Measurements from ENCODE around the gene PITX1. TPM values are rescaled to one million over a fixed set of nuclear protein-coding genes. Genes with fewer than 3 reads are reported as not detected.

PITX1 gene
- total and polyA plus RNA-seq, 7 experiments from 2014 or later = 0.17 TPM; not detected in 6

- CTCF ChIA-PET = no interaction called here
- DNase-seq (no peak), ATAC-seq (no peak)
- H3K27ac ChIP-seq (ENCODE audit: low read depth, low read length) = no peak overlapping the region
- Mint-ChIP-seq H3K27ac (no peak overlapping the region), H3K4me1 (peaks cover 0 to 6% (median 0%) of the 10 kb centered on the region in 7 donors), H3K4me3 (no peak overlapping the region), H3K36me3 (no peaks in the 10 kb centered on the region), H3K27me3 (peaks cover 66 to 79% (median 68%) of the 10 kb centered on the region in 5 donors), H3K9me3 (peaks cover 0 to 2% (median 0%) of the 10 kb centered on the region in 11 donors)
- no peak overlapping the region for H3K4me3 ChIP-seq (ENCODE audit: low read length)
- no peaks in the 10 kb centered on the region for H3K4me1 ChIP-seq (ENCODE audit: control insufficient read depth in 2 of 2, insufficient read depth in 2 of 2, low read length in 2 of 2)
- H3K27me3 ChIP-seq (ENCODE audit: control insufficient read depth in 2 of 2, insufficient read depth in 2 of 2, low read length in 2 of 2) = no peaks in the 10 kb centered on the region
- intact Hi-C loops (cut with micrococcal nuclease) = no loop called here
- H3K36me3 ChIP-seq (ENCODE audit: control insufficient read depth in 2 of 3, insufficient read depth in 3 of 3, low read length in 3 of 3) = no peaks in the 10 kb centered on the region
- no peaks in the 10 kb centered on the region for H3K9me3 ChIP-seq (ENCODE audit: control insufficient read depth in 2 of 3, low read length in 3 of 3)
- POLR2A ChIA-PET = no interaction called here
These were observed 17.4 kb upstream of the PITX1 start for GRCh38 chr5:135051399-135051798.

GRCh38 chr5:135050244-135050767, 16.3 kb upstream of the PITX1 start:
- CTCF ChIA-PET = no interaction called here
- Mint-ChIP-seq H3K27ac (no peak overlapping the region), H3K9me3 (peaks cover 0 to 2% (median 0%) of the 10 kb centered on the region in 11 donors), H3K27me3 (peaks cover 68 to 78% (median 71%) of the 10 kb centered on the region in 5 donors), H3K4me1 (peaks cover 0 to 6% (median 0%) of the 10 kb centered on the region in 7 donors), H3K36me3 (no peaks in the 10 kb centered on the region), H3K4me3 (no peak overlapping the region)
- DNase-seq = no peak
- Histone ChIP-seq H3K27ac (ENCODE audit: low read depth, low read length) (no peak overlapping the region), H3K4me1 (ENCODE audit: control insufficient read depth in 2 of 2, insufficient read depth in 2 of 2, low read length in 2 of 2) (no peaks in the 10 kb centered on the region), H3K27me3 (ENCODE audit: control insufficient read depth in 2 of 2, insufficient read depth in 2 of 2, low read length in 2 of 2) (no peaks in the 10 kb centered on the region), H3K36me3 (ENCODE audit: control insufficient read depth in 2 of 3, insufficient read depth in 3 of 3, low read length in 3 of 3) (no peaks in the 10 kb centered on the region), H3K4me3 (ENCODE audit: low read length) (no peak overlapping the region), H3K9me3 (ENCODE audit: control insufficient read depth in 2 of 3, low read length in 3 of 3) (no peaks in the 10 kb centered on the region)
- no peak for ATAC-seq
- POLR2A ChIA-PET = no interaction called here
- intact Hi-C loops (cut with micrococcal nuclease) = no loop called here

GRCh38 chr5:135048930-135049329, 14.9 kb upstream of the PITX1 start:
- H3K27ac Mint-ChIP-seq = no peak overlapping the region
- no peaks in the 10 kb centered on the region for H3K36me3 Mint-ChIP-seq
- no peak overlapping the region for H3K4me3 ChIP-seq (ENCODE audit: low read length)
- no peaks in the 10 kb centered on the region for H3K9me3 ChIP-seq (ENCODE audit: control insufficient read depth in 2 of 3, low read length in 3 of 3)
- H3K27ac ChIP-seq (ENCODE audit: low read depth, low read length) = no peak overlapping the region
- ATAC-seq = no peak
- peaks cover 73 to 86% (median 75%) of the 10 kb centered on the region in 5 donors for H3K27me3 Mint-ChIP-seq
- CTCF ChIA-PET = no interaction called here
- peaks cover 0 to 2% (median 0%) of the 10 kb centered on the region in 11 donors for H3K9me3 Mint-ChIP-seq
- no peaks in the 10 kb centered on the region for H3K36me3 ChIP-seq (ENCODE audit: control insufficient read depth in 2 of 3, insufficient read depth in 3 of 3, low read length in 3 of 3)
- no peak for DNase-seq
- no peaks in the 10 kb centered on the region for H3K4me1 ChIP-seq (ENCODE audit: control insufficient read depth in 2 of 2, insufficient read depth in 2 of 2, low read length in 2 of 2)
- intact Hi-C loops (cut with micrococcal nuclease) = no loop called here
- POLR2A ChIA-PET = no interaction called here
- H3K27me3 ChIP-seq (ENCODE audit: control insufficient read depth in 2 of 2, insufficient read depth in 2 of 2, low read length in 2 of 2) = no peaks in the 10 kb centered on the region
- H3K4me3 Mint-ChIP-seq = no peak overlapping the region
- peaks cover 0 to 6% (median 0%) of the 10 kb centered on the region in 7 donors for H3K4me1 Mint-ChIP-seq

GRCh38 chr5:135048286-135048685, 14.3 kb upstream of the PITX1 start:
- DNase-seq = no peak
- peaks cover 0 to 3% of the 10 kb centered on the region in 2 donors for H3K27me3 ChIP-seq (ENCODE audit: control insufficient read depth in 2 of 2, insufficient read depth in 2 of 2, low read length in 2 of 2)
- no peaks in the 10 kb centered on the region for H3K36me3 Mint-ChIP-seq
- H3K9me3 Mint-ChIP-seq = peaks cover 0 to 2% (median 0%) of the 10 kb centered on the region in 11 donors
- intact Hi-C loops (cut with micrococcal nuclease) = no loop called here
- CTCF ChIA-PET = no interaction called here
- no peaks in the 10 kb centered on the region for H3K4me1 ChIP-seq (ENCODE audit: control insufficient read depth in 2 of 2, insufficient read depth in 2 of 2, low read length in 2 of 2)
- no peak overlapping the region for H3K27ac Mint-ChIP-seq
- H3K9me3 ChIP-seq (ENCODE audit: control insufficient read depth in 2 of 3, low read length in 3 of 3) = no peaks in the 10 kb centered on the region
- peaks cover 0 to 4% (median 0%) of the 10 kb centered on the region in 7 donors for H3K4me1 Mint-ChIP-seq
- H3K27me3 Mint-ChIP-seq = peaks cover 75 to 92% (median 80%) of the 10 kb centered on the region in 5 donors
- H3K4me3 Mint-ChIP-seq = no peak overlapping the region
- no peaks in the 10 kb centered on the region for H3K36me3 ChIP-seq (ENCODE audit: control insufficient read depth in 2 of 3, insufficient read depth in 3 of 3, low read length in 3 of 3)
- ATAC-seq = no peak
- no peak overlapping the region for H3K4me3 ChIP-seq (ENCODE audit: low read length)
- POLR2A ChIA-PET = no interaction called here
- no peak overlapping the region for H3K27ac ChIP-seq (ENCODE audit: low read depth, low read length)

- peaks cover 0 to 7% of the 10 kb centered on the region in 2 donors for H3K27me3 ChIP-seq (ENCODE audit: control insufficient read depth in 2 of 2, insufficient read depth in 2 of 2, low read length in 2 of 2)
- no peak for DNase-seq
- H3K4me1 Mint-ChIP-seq = peaks cover 0 to 4% (median 0%) of the 10 kb centered on the region in 7 donors
- POLR2A ChIA-PET = no interaction called here
- H3K9me3 Mint-ChIP-seq = peaks cover 0 to 2% (median 0%) of the 10 kb centered on the region in 11 donors
- no peak overlapping the region for H3K27ac Mint-ChIP-seq
- no peak for ATAC-seq
- H3K36me3 Mint-ChIP-seq = no peaks in the 10 kb centered on the region
- H3K27ac ChIP-seq (ENCODE audit: low read depth, low read length) = no peak overlapping the region
- H3K4me3 ChIP-seq (ENCODE audit: low read length) = no peak overlapping the region
- peaks cover 77 to 92% (median 80%) of the 10 kb centered on the region in 5 donors for H3K27me3 Mint-ChIP-seq
- H3K36me3 ChIP-seq (ENCODE audit: control insufficient read depth in 2 of 3, insufficient read depth in 3 of 3, low read length in 3 of 3) = no peaks in the 10 kb centered on the region
- intact Hi-C loops (cut with micrococcal nuclease) = no loop called here
- H3K4me1 ChIP-seq (ENCODE audit: control insufficient read depth in 2 of 2, insufficient read depth in 2 of 2, low read length in 2 of 2) = no peaks in the 10 kb centered on the region
- CTCF ChIA-PET = no interaction called here
- H3K4me3 Mint-ChIP-seq = no peak overlapping the region
- no peaks in the 10 kb centered on the region for H3K9me3 ChIP-seq (ENCODE audit: control insufficient read depth in 2 of 3, low read length in 3 of 3)
These were observed 13.3 kb upstream of the PITX1 start for GRCh38 chr5:135047347-135047695.

GRCh38 chr5:135046661-135047346, 12.8 kb upstream of the PITX1 start:
- Mint-ChIP-seq H3K9me3 (peaks cover 0 to 2% (median 0%) of the 10 kb centered on the region in 11 donors), H3K4me3 (no peak overlapping the region), H3K4me1 (peaks cover 0 to 4% (median 0%) of the 10 kb centered on the region in 7 donors), H3K27ac (no peak overlapping the region), H3K36me3 (no peaks in the 10 kb centered on the region), H3K27me3 (peaks cover 77 to 91% (median 80%) of the 10 kb centered on the region in 5 donors)
- Histone ChIP-seq H3K4me3 (ENCODE audit: low read length) (no peak overlapping the region), H3K27me3 (ENCODE audit: control insufficient read depth in 2 of 2, insufficient read depth in 2 of 2, low read length in 2 of 2) (peaks cover 0 to 7% of the 10 kb centered on the region in 2 donors), H3K9me3 (ENCODE audit: control insufficient read depth in 2 of 3, low read length in 3 of 3) (no peaks in the 10 kb centered on the region), H3K4me1 (ENCODE audit: control insufficient read depth in 2 of 2, insufficient read depth in 2 of 2, low read length in 2 of 2) (no peaks in the 10 kb centered on the region), H3K27ac (ENCODE audit: low read depth, low read length) (no peak overlapping the region), H3K36me3 (ENCODE audit: control insufficient read depth in 2 of 3, insufficient read depth in 3 of 3, low read length in 3 of 3) (no peaks in the 10 kb centered on the region)
- CTCF ChIA-PET = no interaction called here
- intact Hi-C loops (cut with micrococcal nuclease) = no loop called here
- DNase-seq (no peak), ATAC-seq (no peak)
- POLR2A ChIA-PET = no interaction called here

GRCh38 chr5:135045488-135045887, 11.5 kb upstream of the PITX1 start:
- no peak overlapping the region for H3K27ac ChIP-seq (ENCODE audit: low read depth, low read length)
- CTCF ChIA-PET = no interaction called here
- Mint-ChIP-seq H3K4me3 (no peak overlapping the region), H3K27me3 (peaks cover 72 to 92% (median 79%) of the 10 kb centered on the region in 5 donors), H3K36me3 (no peaks in the 10 kb centered on the region), H3K27ac (no peak overlapping the region), H3K9me3 (peaks cover 0 to 4% (median 0%) of the 10 kb centered on the region in 11 donors), H3K4me1 (peaks cover 0 to 13% (median 5%) of the 10 kb centered on the region in 7 donors)
- H3K27me3 ChIP-seq (ENCODE audit: control insufficient read depth in 2 of 2, insufficient read depth in 2 of 2, low read length in 2 of 2) = peaks cover 0 to 7% of the 10 kb centered on the region in 2 donors
- H3K4me1 ChIP-seq (ENCODE audit: control insufficient read depth in 2 of 2, insufficient read depth in 2 of 2, low read length in 2 of 2) = no peaks in the 10 kb centered on the region
- intact Hi-C loops (cut with micrococcal nuclease) = no loop called here
- DNase-seq (no peak), ATAC-seq (no peak)
- H3K36me3 ChIP-seq (ENCODE audit: control insufficient read depth in 2 of 3, insufficient read depth in 3 of 3, low read length in 3 of 3) = no peaks in the 10 kb centered on the region
- no peak overlapping the region for H3K4me3 ChIP-seq (ENCODE audit: low read length)
- H3K9me3 ChIP-seq (ENCODE audit: control insufficient read depth in 2 of 3, low read length in 3 of 3) = no peaks in the 10 kb centered on the region
- POLR2A ChIA-PET = no interaction called here

Data from naive thymus-derived CD4-positive, alpha-beta T cell (primary cell).